GM21717 (cell line): Measurements from ENCODE around the gene AKT3.

Experiments
- ATAC-seq: cut with Tn5 transposase; IDR thresholded peaks from one replicate; pipeline ENCODE4 v1.9.1; 2021; ENCODE audit warnings: mild to moderate bottlenecking, moderate library complexity; ENCODE audit not compliant: unreplicated experiment

Gene AKT3

DNA sequence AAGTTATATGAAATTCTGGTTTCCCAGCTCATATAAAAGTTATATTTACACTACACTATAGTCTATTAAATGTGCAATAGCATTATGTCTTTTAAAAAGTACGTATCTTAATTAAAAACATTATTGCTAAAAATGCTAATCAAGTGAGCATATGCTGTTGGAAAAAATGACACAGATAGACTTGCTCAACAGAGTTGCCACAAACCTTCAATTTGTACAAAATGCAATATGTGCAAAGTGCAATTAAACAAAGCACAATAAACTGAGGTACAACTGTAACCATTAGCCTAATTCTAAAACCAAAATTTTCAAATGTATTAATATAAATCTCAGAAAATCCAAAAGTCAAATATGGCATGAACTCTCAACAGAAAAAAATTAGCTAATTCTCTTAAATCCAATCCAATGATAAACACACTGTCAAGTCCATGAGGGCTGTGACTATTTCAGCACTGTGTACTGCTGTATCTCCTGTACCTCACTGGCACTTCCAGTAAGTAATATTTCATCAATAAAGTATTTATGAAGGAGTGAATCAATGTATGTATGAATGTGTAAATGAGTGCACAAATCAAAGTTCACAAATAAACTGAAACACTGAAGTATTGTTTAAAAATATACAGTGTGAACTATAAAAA, 116.3 kb downstream of the AKT3 start:
- no peak for ATAC-seq

DNA sequence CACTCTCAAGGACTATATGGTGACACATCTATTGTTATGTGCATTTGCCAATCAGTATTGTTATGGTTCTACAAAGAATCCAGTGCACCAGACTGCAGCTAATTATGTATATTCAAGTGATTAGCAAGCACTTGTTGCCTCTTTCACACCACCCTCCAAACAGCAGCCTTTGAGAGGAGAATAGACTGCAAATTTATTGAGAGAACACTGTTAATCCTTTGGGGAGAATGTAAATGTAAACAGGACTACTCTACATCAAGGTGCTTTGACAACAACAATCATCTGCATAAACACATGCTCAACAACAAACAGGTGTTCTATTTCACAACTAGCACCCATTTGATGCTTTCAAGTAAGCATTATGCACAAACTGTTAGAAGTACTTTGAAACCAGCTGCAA, 117.4 kb downstream of the AKT3 start:
- ATAC-seq, result no peak

DNA sequence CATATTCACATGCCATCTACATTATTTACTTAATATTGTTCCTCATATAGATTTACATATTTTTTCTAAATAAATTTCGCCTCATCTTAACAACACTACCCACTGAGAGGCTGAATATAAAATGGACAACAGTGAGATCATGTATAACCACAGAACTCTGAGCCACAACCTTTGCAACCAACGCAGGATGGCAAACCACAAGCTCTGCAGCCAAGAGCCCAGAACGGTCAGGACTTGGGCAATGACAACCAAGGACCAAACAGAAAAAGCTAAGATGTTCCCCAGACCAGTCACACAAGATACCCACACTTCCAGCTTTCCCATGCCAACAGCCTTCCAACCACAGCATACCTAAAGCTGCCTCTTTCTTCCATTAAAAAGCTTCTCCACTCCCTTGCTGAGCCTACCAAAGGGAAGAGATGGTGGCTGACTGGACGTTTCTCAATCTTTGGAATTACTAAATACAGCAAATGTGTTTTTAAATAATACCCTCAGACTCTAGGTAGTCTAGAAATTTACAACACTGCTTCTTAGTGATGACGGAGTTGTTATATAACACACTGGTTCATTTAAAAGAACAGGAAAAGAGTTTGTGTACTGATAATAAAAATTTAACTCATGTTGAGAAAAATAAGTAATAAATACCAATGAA, 117.9 kb downstream of the AKT3 start:
- no peak for ATAC-seq

DNA sequence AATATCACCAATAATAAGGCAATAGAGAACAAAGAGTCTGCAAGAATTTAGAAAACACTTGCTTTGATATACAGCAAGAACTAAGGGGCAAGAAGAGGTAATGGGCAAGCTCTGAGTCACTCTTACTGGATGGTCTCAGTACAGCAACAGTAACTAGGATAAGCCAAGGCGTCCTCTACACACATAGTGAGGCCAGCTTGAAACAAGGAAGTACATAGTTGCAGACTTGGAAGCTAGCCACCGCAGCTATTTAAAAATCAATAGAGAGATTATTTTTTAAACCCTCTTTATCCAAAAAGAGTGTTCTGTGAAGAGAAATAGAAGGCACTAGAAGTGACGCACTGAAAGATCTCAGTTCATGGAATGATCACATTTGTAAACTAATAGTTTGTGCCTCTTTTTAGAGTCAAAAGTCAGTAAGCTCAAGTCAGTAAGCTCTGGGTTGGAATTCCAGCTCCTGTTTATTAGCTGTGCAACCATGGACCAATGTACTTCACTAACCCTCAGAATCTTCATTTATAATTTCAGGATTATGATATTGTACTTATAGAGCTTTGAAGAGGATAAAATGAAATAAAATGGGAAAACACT, 118.6 kb downstream of the AKT3 start:
- no peak for ATAC-seq

DNA sequence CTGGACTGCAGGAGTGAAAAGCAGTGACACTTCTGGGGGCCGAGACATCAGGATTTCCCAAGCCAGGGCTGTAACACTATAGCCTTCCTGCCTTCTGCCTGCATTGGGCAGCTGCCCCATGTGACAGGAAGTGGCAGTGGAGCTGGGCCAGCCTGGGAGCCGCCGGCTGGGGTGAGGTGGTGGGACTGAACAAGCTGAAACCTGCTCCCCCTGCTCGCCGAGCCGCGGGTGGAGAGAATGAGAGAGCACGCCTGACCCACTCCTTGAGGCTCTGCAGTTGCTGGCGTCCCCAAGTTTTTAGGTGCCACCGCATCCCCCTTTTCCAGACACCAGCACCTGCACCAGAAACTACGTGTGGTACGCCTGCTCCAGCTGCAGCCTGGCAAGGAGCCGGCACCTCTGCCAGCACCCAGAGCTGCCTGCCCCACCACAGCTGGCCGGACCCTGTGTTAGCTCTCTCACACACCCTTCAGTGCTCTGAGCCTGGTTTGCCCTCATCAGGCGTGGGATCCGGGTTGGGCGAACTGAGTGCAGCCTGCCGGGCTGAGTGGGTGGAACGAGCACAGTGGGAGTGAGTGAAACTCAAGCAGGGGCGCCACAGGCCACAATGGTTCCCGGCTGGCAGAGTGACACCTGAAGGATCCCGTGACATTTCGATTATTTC, 119.4 kb downstream of the AKT3 start:
- no peak for ATAC-seq

DNA sequence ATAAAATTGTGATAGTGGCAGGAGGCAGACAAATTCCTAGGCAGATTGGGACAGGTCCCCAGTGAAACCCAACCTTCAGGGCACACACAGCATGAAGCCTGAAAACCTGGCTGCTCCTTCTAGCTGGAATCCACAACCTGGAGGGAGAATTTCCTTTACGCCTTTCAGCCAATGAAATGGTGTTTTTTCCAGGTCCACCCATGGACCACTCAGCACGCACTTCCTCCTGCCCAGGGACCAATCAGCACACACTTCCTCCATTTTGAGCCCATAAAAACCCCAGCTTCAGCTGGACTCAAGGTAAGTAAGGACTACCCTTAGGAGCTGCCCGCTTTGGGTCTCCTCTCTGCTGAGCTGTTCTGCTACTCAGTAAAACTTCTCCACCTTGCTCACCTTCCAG, 120.1 kb downstream of the AKT3 start:
- ATAC-seq, result no peak

DNA sequence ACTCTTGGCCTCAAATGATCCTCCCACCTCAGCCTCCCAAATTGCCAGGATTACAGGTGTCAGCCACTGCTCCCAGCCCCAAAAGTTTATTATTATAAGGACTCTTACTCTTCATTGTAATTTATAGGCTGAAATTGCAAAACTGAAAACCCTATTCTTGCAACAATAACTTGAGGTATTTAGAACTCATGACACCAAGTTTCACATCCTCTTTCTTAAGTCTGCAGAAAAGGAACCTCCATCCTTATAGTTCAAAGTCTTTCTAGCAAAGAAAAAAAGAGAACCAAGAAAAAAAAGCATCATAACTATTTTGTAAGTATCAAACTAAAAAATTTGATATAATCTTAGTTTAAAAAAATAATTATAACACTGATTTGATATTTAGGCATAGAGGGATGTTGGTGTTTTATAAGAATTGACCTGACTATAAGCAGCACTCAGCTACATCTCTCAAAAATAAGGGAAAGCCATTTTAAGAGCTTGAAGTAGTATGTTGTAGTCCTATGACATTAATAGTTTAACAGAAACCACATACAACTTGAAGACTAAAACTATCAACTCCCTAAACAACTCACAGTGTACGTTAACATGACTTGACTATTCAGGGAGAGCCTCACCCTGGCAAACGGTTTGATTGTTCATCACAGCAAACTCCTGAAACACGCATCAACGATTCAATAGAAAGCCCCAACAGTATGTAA, 122.4 kb downstream of the AKT3 start:
- ATAC-seq, result peak; percentile 77

DNA sequence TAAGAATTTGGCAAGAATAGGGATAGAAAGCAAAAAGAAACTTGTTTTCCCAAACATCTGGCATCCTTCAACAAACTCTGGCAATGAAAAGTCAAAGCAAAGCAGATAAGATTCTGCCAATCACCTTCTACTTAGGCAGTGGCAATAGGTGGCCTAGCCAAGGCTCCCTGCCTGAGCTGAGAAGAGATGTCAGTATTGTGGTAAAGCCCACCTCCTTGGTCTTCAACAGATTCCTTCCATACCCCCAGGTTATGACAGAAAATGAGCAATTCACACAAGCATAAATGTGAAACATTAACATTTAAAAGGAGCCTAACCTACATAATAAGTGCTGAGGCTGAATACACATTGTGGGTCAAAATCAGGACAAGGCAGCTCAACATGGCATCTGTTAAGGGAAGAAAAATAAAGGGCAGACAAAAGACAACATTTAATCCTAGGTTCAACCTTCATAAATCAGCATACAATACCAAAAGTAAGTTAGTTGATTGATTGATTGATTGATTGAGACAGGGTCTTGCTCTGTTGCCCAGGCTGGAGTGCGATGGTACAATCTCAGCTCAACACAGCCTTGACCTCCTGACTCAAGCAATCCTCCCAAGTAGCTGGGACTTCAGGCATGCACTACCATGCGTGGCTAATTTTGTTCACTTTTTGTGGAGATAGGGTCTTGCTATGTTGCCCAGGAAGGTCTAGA, 123.1 kb downstream of the AKT3 start:
- peak; percentile 12 for ATAC-seq

DNA sequence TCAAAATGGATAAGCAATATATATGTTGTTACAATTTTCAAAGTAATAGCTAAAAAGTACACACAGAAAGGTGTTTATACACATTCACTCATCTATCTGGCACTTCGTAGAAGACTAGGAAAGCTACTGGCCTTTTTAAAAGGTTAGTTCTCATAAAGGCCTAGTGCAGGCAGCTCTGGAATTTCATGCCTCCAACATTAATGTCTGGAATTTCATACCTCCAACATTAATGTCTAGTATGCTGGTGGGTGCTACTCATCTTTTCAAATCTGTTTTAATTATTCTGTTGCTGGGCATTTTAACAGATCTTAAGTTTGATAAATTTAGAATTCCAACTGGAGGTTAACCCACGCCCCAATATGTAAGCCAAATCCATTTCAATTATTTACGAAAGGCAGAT, 124.2 kb downstream of the AKT3 start:
- ATAC-seq, result no peak

DNA sequence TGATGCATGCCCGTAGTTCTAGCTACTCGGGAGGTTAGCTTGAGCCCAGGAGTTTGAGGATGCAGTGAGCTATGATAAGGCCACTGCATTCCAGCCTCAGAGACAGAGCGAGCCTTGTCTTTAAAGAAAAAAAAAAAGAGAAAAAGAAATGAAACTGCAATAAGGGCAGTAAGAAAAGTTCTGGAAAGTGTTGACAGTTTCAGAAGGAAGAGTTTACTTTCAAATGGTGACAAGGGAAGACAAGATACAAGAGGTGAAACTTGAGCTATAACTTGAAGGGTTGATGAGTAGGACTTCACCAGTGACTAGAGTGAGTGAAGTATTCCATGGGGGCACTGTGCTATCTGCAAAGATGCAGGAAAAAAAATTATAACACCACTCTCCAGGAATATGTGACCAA, 125.0 kb downstream of the AKT3 start:
- ATAC-seq, result peak; percentile 31

DNA sequence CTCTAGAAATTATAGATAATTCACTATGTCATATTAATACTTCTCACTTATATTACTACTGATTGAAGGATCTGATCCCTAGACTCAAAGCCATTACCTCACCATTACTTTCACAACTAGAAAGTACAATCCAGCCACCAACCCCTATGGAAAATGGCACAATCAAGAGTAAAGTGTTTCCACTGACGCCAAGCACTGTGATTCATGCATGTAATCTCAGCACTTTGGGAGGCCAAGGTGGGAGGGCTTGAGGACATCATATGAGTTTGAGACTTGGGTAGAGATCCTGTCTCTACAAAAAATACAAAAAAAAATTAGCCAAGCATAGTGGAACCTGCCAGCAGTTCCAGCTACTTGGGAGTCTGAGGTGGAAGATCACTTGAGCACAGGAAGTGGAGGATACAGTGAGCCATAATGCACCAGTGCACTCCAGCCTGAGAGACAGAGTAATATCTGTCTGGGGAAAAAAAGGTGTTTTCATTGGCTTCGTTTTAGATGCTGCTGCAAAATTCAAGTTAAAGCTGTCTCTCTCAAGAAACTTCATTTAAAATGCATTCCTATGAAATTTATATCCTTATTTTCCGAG, 126.5 kb downstream of the AKT3 start:
- ATAC-seq, result no peak

DNA sequence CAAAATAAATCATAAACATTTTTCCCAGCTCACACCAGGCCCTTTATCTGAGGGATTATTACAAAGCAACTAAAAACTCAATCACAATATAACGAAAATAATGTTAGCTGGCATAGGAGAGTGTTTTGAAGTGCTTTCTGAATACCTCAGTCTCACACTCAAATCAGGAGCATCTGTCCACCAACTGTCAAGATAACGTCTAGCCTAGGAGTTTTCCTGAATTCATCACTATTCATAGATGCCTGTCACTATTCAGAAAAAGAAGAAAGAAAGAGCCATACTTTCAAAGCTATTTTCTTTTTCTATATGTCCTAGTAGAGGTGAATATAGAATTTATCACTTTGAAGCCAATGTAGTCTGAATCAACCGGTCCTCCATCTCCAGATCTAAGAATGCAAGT, 127.0 kb downstream of the AKT3 start:
- no peak for ATAC-seq

DNA sequence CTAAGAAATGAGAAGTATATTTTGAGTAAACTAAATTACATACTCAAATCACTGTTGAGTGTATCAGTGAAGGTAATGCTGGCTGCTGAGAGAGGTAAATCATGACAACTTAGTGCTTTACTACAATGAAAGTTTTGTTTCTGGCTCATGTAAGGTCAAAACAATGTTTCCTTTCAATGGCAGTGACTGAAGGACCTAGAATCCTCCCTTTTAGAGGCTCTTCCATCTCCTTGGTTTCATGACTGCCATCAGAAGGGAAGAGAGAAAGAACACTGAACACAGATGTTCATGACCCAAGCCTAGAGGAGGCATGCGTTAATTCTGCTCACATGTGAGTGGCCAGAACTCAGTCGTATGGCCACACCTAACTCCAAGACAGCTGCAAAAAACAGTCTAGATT, 130.6 kb downstream of the AKT3 start:
- no peak for ATAC-seq

DNA sequence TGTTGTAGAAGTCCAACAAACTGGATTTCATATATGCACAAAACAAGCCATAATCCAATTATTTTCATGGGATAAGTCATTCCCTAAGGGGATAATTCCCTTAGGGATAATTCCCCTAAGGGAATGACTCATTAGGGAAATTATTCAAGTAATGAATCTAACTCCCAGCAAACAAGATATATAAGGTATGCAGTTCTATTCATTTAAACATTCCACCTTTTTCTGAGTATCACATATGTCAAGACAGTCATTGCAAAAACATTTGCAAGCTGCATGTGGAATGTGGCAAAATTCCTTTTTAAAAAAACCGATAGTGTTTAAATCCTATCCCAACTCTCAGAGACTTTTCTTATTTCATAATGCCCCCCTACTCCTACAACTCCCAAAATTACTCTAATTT, 131.2 kb downstream of the AKT3 start:
- ATAC-seq, result no peak

DNA sequence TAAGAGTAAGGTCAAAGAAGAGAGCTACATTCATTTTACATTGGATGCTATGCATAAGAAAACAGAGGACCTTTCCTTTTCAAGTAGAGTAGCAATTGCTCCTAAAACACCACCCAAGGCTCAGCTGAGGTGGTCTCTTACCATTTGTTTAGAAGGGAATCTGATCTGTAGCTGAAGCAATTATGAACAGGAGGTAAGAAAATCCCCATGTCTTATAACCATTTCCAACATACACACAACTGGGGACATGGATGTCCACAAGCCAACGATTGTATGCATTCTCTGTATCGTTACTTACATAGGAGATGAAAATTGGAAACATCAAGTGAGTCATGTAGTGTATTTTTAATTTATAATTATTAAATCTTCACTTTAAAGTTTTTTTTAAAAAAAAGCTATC, 132.0 kb downstream of the AKT3 start:
- ATAC-seq, result no peak

DNA sequence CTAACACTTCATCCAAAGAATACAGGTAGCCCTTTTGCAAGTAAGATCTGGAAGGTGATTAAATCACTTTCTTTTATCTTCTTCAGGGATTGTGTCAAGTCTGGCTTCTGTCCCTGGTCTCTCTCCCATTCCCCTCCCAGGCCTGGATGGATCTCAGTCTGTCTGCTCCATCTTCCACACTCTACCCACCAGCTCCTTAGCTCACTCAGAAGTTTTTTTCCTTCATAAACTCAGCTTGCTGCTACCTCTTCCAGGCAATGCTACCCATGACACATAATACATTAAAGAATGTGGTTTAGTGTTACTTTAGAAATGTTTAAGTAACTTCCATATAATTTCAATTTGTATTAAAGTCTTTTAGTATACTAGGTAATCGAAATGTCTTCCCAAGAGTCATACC, 133.1 kb downstream of the AKT3 start:
- no peak for ATAC-seq

DNA sequence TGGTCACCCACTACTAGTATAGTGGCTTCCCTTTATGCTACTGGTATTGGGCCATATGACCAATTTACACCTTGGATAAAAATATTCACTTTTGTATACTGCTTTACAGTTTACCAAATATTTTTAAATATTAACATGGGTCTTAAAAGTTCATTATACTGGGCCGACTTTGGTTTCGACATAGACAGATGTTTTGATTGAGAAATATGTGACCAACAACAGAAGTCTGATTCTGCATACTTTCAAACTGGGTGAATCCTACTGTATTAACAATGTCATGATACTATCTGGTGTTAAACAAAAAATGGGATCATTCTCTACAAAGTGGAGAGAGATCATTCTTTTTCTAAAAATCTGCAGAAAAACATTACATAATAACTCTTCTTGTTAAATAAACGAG, 134.8 kb downstream of the AKT3 start:
- no peak for ATAC-seq

DNA sequence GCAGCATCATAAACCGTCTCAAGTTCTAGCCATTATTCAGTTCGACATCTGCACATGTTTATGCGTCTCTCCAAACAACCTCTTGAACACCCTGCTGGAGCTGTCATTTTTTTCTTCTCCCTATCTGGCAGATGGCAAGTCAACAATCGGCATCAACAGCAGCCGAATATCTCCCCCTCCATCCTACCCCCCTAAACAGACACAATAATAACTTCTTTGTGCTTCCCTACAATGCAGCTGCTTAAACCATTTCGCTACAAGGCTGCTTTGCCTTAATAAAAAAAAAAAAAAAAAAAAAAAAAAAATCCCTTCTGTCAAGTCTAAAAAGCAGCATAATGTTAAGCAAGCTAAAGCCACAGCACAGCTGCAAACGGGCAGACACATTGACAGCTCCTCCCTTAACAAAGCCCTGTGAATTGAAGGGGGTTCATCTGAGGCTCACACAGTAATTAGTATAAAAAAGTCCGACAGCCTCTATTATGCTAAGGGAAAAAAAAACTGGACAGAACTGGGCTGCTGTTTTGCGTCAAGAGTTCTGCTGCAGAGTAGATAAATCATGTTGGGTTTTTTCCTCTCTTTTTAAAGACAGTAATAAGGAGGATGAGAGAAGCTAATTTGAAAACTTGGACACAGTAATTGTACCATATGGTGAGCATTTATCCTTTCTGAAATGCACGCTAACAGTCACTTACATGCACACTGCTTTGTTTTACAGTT, 136.4 kb downstream of the AKT3 start:
- ATAC-seq, result no peak

DNA sequence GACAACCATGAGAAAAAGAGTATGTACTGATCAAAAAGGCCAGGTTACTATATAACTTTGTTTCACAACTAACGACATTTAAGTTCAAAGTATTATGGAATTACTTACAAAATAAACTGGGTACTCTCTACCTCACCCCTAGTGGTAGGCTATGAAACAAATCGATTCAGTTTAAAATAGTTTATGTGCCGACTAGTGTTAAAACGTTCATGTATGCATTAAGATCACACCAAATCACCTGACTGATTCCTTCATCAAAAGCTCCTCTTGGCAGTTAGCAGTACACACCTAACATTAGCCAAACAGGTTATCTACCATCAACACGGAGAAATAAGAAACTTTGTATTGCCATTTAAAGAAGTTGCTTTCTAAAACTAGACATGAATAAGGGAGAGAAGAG, 137.1 kb downstream of the AKT3 start:
- ATAC-seq, result no peak

DNA sequence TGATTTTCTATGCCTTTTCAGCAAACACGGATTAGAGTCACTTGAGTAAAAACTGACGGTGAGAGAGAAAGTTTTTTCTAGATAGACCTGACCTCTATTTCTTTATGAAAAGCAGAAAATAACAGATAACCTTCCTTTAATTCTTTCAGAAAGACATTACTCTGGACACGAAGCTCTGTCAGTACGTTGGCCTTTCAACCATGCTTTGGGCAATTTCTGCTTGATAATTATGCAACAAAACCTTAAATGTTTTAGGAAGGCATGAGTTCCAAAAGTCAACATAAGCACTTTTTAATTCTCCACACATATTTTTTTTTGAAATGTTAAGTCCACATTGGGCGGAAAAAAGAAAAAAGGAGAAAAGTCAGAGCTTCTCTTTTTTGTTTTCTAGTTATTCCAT, 137.8 kb downstream of the AKT3 start:
- ATAC-seq, result no peak
